Activated T-helper 2 cell treated with anti-CD3 and anti-CD28 coated beads, Interferon-gamma antibody, Interleukin-2, Interleukin-4, amounts not matched to agents 10 μg/mL and 5 μg/mL and 100 μg/mL, durations not matched to agents 14 hours and 24 hours and 36 hours (primary cell): Measurements from ENCODE around the gene NPAS1. TPM values are rescaled to one million over a fixed set of nuclear protein-coding genes. Genes with fewer than 3 reads are reported as not detected.
A peak's percentile ranks its signal among the peaks of the same experiment; 100 is the strongest.

Experiments used
- DNase-seq: peaks from one replicate; pipeline ENCODE4 v3.0.0; 2021; ENCODE audit warnings: low spot score
- H3K27ac Mint-ChIP-seq: one replicate; pipeline ENCODE4 v1.8.0; 2021; ENCODE audit warnings: mixed read lengths
- H3K27me3 Mint-ChIP-seq: one replicate; pipeline ENCODE4 v1.8.0; 2021; ENCODE audit warnings: low read depth, mixed read lengths
- H3K36me3 Mint-ChIP-seq: one replicate; pipeline ENCODE4 v1.8.0; 2021; ENCODE audit warnings: low read depth, mixed read lengths
- H3K4me1 Mint-ChIP-seq: one replicate; pipeline ENCODE4 v1.8.0; 2021; ENCODE audit warnings: low read depth, mixed read lengths
- H3K4me3 Mint-ChIP-seq: one replicate; pipeline ENCODE4 v1.8.0; 2021; ENCODE audit warnings: low read depth, mild to moderate bottlenecking, moderate library complexity, mixed read lengths
- H3K9me3 Mint-ChIP-seq: one replicate; pipeline ENCODE4 v1.8.0; 2021; ENCODE audit warnings: mixed read lengths
- intact Hi-C: fragments of 100-400 bp; cut with micrococcal nuclease; formaldehyde crosslinking; loops from one replicate; pipeline ENCODE4 v1.15.1; 2023
- total RNA-seq: library from RNA; stranded (reverse); gene quantifications from 2 replicates; pipeline ENCODE4 v1.2.3, GENCODE V29; 2022

The NPAS1 gene
- total RNA-seq, 1 donor from 2014 or later = not detected

GRCh38 chr19:47012617-47013016, 7.0 kb upstream of the NPAS1 start:
- Mint-ChIP-seq H3K27ac (no peak overlapping the region), H3K9me3 (no peaks in the 10 kb centered on the region), H3K36me3 (no peaks in the 10 kb centered on the region), H3K27me3 (peaks cover 5% of the 10 kb centered on the region), H3K4me1 (peaks cover 9% of the 10 kb centered on the region), H3K4me3 (no peak overlapping the region)
- intact Hi-C loops = loop anchor here (2.0 to 5.0 kb wide), 2 partner anchors 20 to 55 kb away; no protein-coding TSS in a partner anchor
- no peak for DNase-seq

- Mint-ChIP-seq H3K9me3 (no peaks in the 10 kb centered on the region), H3K36me3 (no peaks in the 10 kb centered on the region), H3K4me3 (no peak overlapping the region), H3K27me3 (peaks cover 5% of the 10 kb centered on the region), H3K27ac (no peak overlapping the region), H3K4me1 (peaks cover 9% of the 10 kb centered on the region)
- peak; percentile 46 for DNase-seq
- intact Hi-C loops = loop anchor here (2.0 to 5.0 kb wide), 2 partner anchors 20 to 54 kb away; no protein-coding TSS in a partner anchor
Measured at GRCh38 chr19:47013041-47013517, 6.6 kb upstream of the NPAS1 start.

- H3K9me3 Mint-ChIP-seq = no peaks in the 10 kb centered on the region
- peak overlapping the region; percentile 5 for H3K4me3 Mint-ChIP-seq
- H3K4me1 Mint-ChIP-seq = peaks cover 4% of the 10 kb centered on the region
- H3K27ac Mint-ChIP-seq = no peak overlapping the region
- H3K27me3 Mint-ChIP-seq = peaks cover 40% of the 10 kb centered on the region
- no peak for DNase-seq
- no peaks in the 10 kb centered on the region for H3K36me3 Mint-ChIP-seq
- intact Hi-C loops = no loop called here
Measured at GRCh38 chr19:47018923-47019322, 714 bp upstream of the NPAS1 start.

DNA sequence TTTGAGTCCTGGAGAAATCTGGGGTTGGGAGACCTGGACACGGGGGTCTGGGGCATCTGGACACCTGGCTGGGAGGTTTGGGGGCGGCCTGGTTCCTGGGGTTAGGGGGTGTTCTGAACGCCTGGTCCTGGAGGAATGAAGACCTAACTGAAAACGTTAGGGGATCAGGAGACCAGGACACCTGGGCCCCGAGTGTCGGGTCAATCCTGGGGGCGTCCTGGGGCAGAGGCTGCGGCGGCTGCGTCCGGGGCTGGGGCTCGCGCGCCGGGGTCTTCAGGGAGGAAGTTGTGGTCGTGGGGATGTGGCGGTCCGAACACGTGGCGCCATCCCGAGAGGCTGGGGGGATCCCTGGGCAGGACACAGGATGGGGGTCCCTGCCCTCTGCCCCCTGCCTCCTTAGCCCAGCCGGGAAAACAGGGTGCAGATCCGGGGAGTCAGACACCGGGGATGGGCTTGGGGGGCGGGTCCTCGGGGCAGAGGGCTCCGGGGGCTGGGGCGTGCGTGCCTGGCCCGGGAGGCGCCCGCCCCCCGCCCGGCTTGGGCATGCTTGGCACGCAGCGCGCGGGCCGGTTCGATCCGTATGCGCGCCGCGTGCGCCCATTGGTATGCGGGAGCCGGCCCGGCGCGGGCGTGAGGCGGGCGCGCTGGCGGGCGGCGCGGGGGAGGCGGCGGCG, 632 bp downstream of the NPAS1 start:
- no peak overlapping the region for H3K4me3 Mint-ChIP-seq
- H3K27me3 Mint-ChIP-seq = peaks cover 49% of the 10 kb centered on the region

GRCh38 chr19:47020992-47021496, 1.4 kb downstream of the NPAS1 start:
- Mint-ChIP-seq H3K9me3 (no peaks in the 10 kb centered on the region), H3K36me3 (no peaks in the 10 kb centered on the region), H3K4me1 (peaks cover 4% of the 10 kb centered on the region), H3K4me3 (no peak overlapping the region), H3K27ac (no peak overlapping the region), H3K27me3 (peaks cover 55% of the 10 kb centered on the region)
- no peak for DNase-seq
- intact Hi-C loops = no loop called here

More for the DNA sequence above, 632 bp downstream of the NPAS1 start:
- no peaks in the 10 kb centered on the region for H3K36me3 Mint-ChIP-seq
- H3K27ac Mint-ChIP-seq = no peak overlapping the region
- intact Hi-C loops = no loop called here
- peaks cover 4% of the 10 kb centered on the region for H3K4me1 Mint-ChIP-seq
- H3K9me3 Mint-ChIP-seq = no peaks in the 10 kb centered on the region
- DNase-seq = no peak

- Mint-ChIP-seq H3K27me3 (peaks cover 59% of the 10 kb centered on the region), H3K36me3 (no peaks in the 10 kb centered on the region), H3K9me3 (no peaks in the 10 kb centered on the region), H3K4me3 (no peak overlapping the region), H3K4me1 (peaks cover 4% of the 10 kb centered on the region), H3K27ac (no peak overlapping the region)
- no peak for DNase-seq
- intact Hi-C loops = no loop called here
Measured at GRCh38 chr19:47021536-47022139, 2.0 kb downstream of the NPAS1 start.

GRCh38 chr19:47022140-47022536, 2.5 kb downstream of the NPAS1 start:
- H3K36me3 Mint-ChIP-seq = no peaks in the 10 kb centered on the region
- H3K4me1 Mint-ChIP-seq = peaks cover 4% of the 10 kb centered on the region
- H3K27me3 Mint-ChIP-seq = peaks cover 63% of the 10 kb centered on the region
- H3K9me3 Mint-ChIP-seq = no peaks in the 10 kb centered on the region
- no peak overlapping the region for H3K4me3 Mint-ChIP-seq
- intact Hi-C loops = no loop called here
- H3K27ac Mint-ChIP-seq = no peak overlapping the region
- DNase-seq = no peak

- Mint-ChIP-seq H3K27ac (no peak overlapping the region), H3K4me1 (peaks cover 4% of the 10 kb centered on the region), H3K27me3 (peaks cover 67% of the 10 kb centered on the region), H3K36me3 (no peaks in the 10 kb centered on the region), H3K4me3 (no peak overlapping the region), H3K9me3 (no peaks in the 10 kb centered on the region)
- intact Hi-C loops = no loop called here
- DNase-seq = no peak
Measured at GRCh38 chr19:47022541-47023447, 3.2 kb downstream of the NPAS1 start.

GRCh38 chr19:47023448-47023794, 3.8 kb downstream of the NPAS1 start:
- Mint-ChIP-seq H3K9me3 (no peaks in the 10 kb centered on the region), H3K4me1 (peaks cover 4% of the 10 kb centered on the region), H3K4me3 (no peak overlapping the region), H3K27ac (no peak overlapping the region), H3K27me3 (peaks cover 70% of the 10 kb centered on the region), H3K36me3 (no peaks in the 10 kb centered on the region)
- DNase-seq = no peak
- intact Hi-C loops = no loop called here

GRCh38 chr19:47024502-47024901, 4.9 kb downstream of the NPAS1 start:
- Mint-ChIP-seq H3K4me1 (peaks cover 4% of the 10 kb centered on the region), H3K27ac (no peak overlapping the region), H3K36me3 (no peaks in the 10 kb centered on the region), H3K9me3 (no peaks in the 10 kb centered on the region), H3K4me3 (no peak overlapping the region), H3K27me3 (peaks cover 66% of the 10 kb centered on the region)
- no peak for DNase-seq
- intact Hi-C loops = no loop called here

GRCh38 chr19:47026156-47026555, 6.5 kb downstream of the NPAS1 start:
- no peak for DNase-seq
- peaks cover 70% of the 10 kb centered on the region for H3K27me3 Mint-ChIP-seq
- peaks cover 6% of the 10 kb centered on the region for H3K4me1 Mint-ChIP-seq
- intact Hi-C loops = no loop called here
- H3K9me3 Mint-ChIP-seq = no peaks in the 10 kb centered on the region
- no peaks in the 10 kb centered on the region for H3K36me3 Mint-ChIP-seq
- no peak overlapping the region for H3K4me3 Mint-ChIP-seq
- H3K27ac Mint-ChIP-seq = no peak overlapping the region

GRCh38 chr19:47026889-47027288, 7.3 kb downstream of the NPAS1 start:
- no peaks in the 10 kb centered on the region for H3K9me3 Mint-ChIP-seq
- no peak overlapping the region for H3K4me3 Mint-ChIP-seq
- peaks cover 68% of the 10 kb centered on the region for H3K27me3 Mint-ChIP-seq
- H3K27ac Mint-ChIP-seq = no peak overlapping the region
- no peak for DNase-seq
- intact Hi-C loops = no loop called here
- H3K36me3 Mint-ChIP-seq = no peaks in the 10 kb centered on the region
- H3K4me1 Mint-ChIP-seq = peaks cover 6% of the 10 kb centered on the region
